GM19239 (cell line): ENCODE data around the gene FAM53C.
A peak's percentile ranks its signal among the peaks of the same experiment; 100 is the strongest.

Source experiments
- DNase-seq: peaks from one replicate; pipeline ENCODE4 v3.0.0; 2011; ENCODE audit warnings: low spot score; ENCODE audit not compliant: insufficient read length
- FAIRE-seq: peaks from 2 replicates; lab custom pipeline; 2011; peaks lifted over from hg19 to GRCh38; lab: Jason Lieb, UNC

FAM53C gene

GRCh38 chr5:138349852-138350562, 11.9 kb downstream of the FAM53C start:
- peak; percentile 4 for FAIRE-seq
- no peak for DNase-seq

- FAIRE-seq (no peak), DNase-seq (no peak)
These were observed 12.5 kb downstream of the FAM53C start for GRCh38 chr5:138350563-138350890.

GRCh38 chr5:138351056-138351455, 13.0 kb downstream of the FAM53C start:
- no peak for FAIRE-seq
- DNase-seq, result no peak

- no peak for DNase-seq
- FAIRE-seq, result no peak
These were observed 13.5 kb downstream of the FAM53C start for GRCh38 chr5:138351517-138351916.

GRCh38 chr5:138352071-138352721, 14.1 kb downstream of the FAM53C start, which contains the start of gene KDM3B:
KDM3B (plus strand) TSS chr5:138352685; CDS start chr5:138352796, 111 bp downstream.
- FAIRE-seq (peak; percentile 93), DNase-seq (peak; percentile 91)

- FAIRE-seq, result peak; percentile 76
- DNase-seq, result peak; percentile 47
These were observed 14.9 kb downstream of the FAM53C start for GRCh38 chr5:138352722-138353559.

GRCh38 chr5:138353560-138354080, 15.6 kb downstream of the FAM53C start:
- DNase-seq (no peak), FAIRE-seq (peak; percentile 82)

GRCh38 chr5:138354387-138354786, 16.3 kb downstream of the FAM53C start:
- DNase-seq (no peak), FAIRE-seq (no peak)

- peak; percentile 98 for FAIRE-seq
- peak; percentile 46 for DNase-seq
These were observed 16.9 kb downstream of the FAM53C start for GRCh38 chr5:138354926-138355378.

GRCh38 chr5:138359621-138360020, 21.6 kb downstream of the FAM53C start:
- FAIRE-seq, result no peak

GRCh38 chr5:138360941-138361452, 22.9 kb downstream of the FAM53C start:
- FAIRE-seq (no peak), DNase-seq (no peak)

More at GRCh38 chr5:138359621-138360020, 21.6 kb downstream of the FAM53C start:
- no peak for DNase-seq

GRCh38 chr5:138364576-138364975, 26.5 kb downstream of the FAM53C start:
- no peak for FAIRE-seq

GRCh38 chr5:138366632-138367382, 28.7 kb downstream of the FAM53C start:
- no peak for FAIRE-seq
- no peak for DNase-seq

More at GRCh38 chr5:138364576-138364975, 26.5 kb downstream of the FAM53C start:
- no peak for DNase-seq

- FAIRE-seq (no peak), DNase-seq (no peak)
These were observed 31.2 kb downstream of the FAM53C start for GRCh38 chr5:138369261-138369660.

GRCh38 chr5:138369706-138370105, 31.6 kb downstream of the FAM53C start:
- DNase-seq, result no peak
- peak; percentile 53 for FAIRE-seq

GRCh38 chr5:138370537-138370936, 32.5 kb downstream of the FAM53C start:
- FAIRE-seq (no peak), DNase-seq (no peak)

GRCh38 chr5:138371454-138371853, 33.4 kb downstream of the FAM53C start:
- FAIRE-seq, result no peak
- DNase-seq, result no peak

GRCh38 chr5:138372225-138372624, 34.2 kb downstream of the FAM53C start:
- FAIRE-seq (peak; percentile 56), DNase-seq (no peak)

GRCh38 chr5:138372653-138373052, 34.6 kb downstream of the FAM53C start:
- no peak for FAIRE-seq
- DNase-seq, result no peak

GRCh38 chr5:138382347-138382746, 44.3 kb downstream of the FAM53C start:
- DNase-seq (no peak), FAIRE-seq (no peak)
